SK-N-SH treated with all-trans-retinoic acid at 6 μM for 48 hours (cell line): ENCODE measurements around the gene EPHA6.
"Not testable (repeated sequence)": the region's sequence is repeated elsewhere in the genome, so short reads cannot be mapped to it uniquely, and the experiment has no call there.

Source experiments
- ATAC-seq: fragments of 200-7000 bp; cut with Tn5 transposase; 3 replicates; pipeline ENCODE4 v1.9.1; 2020; ENCODE audit warnings: mild to moderate bottlenecking, moderate library complexity
- ARNTL ChIP-seq: fragments of 450-650 bp; formaldehyde crosslinking; IDR thresholded peaks from 2 replicates; pipeline ENCODE4 v1.5.0; 2020; ENCODE audit warnings: low read depth, mild to moderate bottlenecking, moderate library complexity, borderline replicate concordance
- BACH2 ChIP-seq: fragments of 250-450 bp; sonication (Bioruptor Pico); IDR thresholded peaks from 2 replicates; pipeline ENCODE4 v1.9.0; 2021; ENCODE audit warnings: mild to moderate bottlenecking, borderline replicate concordance
- CREB5 ChIP-seq: fragments of 250-450 bp; sonication (Bioruptor Pico); IDR thresholded peaks from 2 replicates; pipeline ENCODE4 v1.5.1; 2020; ENCODE audit warnings: low read depth, mild to moderate bottlenecking, moderate library complexity
- CSDC2 ChIP-seq: fragments of 250-450 bp; sonication (Bioruptor Pico); IDR thresholded peaks from 2 replicates; pipeline ENCODE4 v1.5.0; 2020; ENCODE audit warnings: mild to moderate bottlenecking, moderate library complexity
- CSRNP3 ChIP-seq: fragments of 250-450 bp; sonication (Bioruptor Pico); IDR thresholded peaks from 2 replicates; pipeline ENCODE4 v1.5.1; 2021; ENCODE audit warnings: mild to moderate bottlenecking, moderate library complexity
- ESRRG ChIP-seq: fragments of 250-450 bp; sonication (Bioruptor Pico); IDR thresholded peaks from 2 replicates; pipeline ENCODE4 v1.6.1; 2021; ENCODE audit warnings: mild to moderate bottlenecking
- GLIS3 ChIP-seq: fragments of 250-450 bp; sonication (Bioruptor Pico); IDR thresholded peaks from 2 replicates; pipeline ENCODE4 v1.5.0; 2020; ENCODE audit warnings: mild to moderate bottlenecking, moderate library complexity
- ISL1 ChIP-seq: fragments of 250-450 bp; sonication (Bioruptor Pico); IDR thresholded peaks from 2 replicates; pipeline ENCODE4 v2.1.2; 2022; ENCODE audit warnings: mild to moderate bottlenecking, moderate library complexity
- PATZ1 ChIP-seq: fragments of 250-450 bp; sonication (Bioruptor Pico); IDR thresholded peaks from 2 replicates; pipeline ENCODE4 v1.8.0; 2020; ENCODE audit warnings: mild to moderate bottlenecking, moderate library complexity, borderline replicate concordance
- POU6F1 ChIP-seq: fragments of 250-450 bp; sonication (Bioruptor Pico); IDR thresholded peaks from 2 replicates; pipeline ENCODE4 v1.8.0; 2021; ENCODE audit warnings: low read depth, mild to moderate bottlenecking, moderate library complexity, borderline replicate concordance
- PPARA ChIP-seq: fragments of 250-450 bp; sonication (Bioruptor Pico); IDR thresholded peaks from 2 replicates; pipeline ENCODE4 v1.5.0; 2020; ENCODE audit warnings: mild to moderate bottlenecking, borderline replicate concordance
- RARB ChIP-seq: fragments of 250-450 bp; sonication (Bioruptor Pico); IDR thresholded peaks from 2 replicates; pipeline ENCODE4 v1.8.0; 2021; ENCODE audit warnings: mild to moderate bottlenecking, moderate library complexity
- SNAI2 ChIP-seq: fragments of 250-450 bp; sonication (Bioruptor Pico); IDR thresholded peaks from 2 replicates; pipeline ENCODE4 v1.5.0; 2020; ENCODE audit warnings: mild to moderate bottlenecking, moderate library complexity
- TOX ChIP-seq: fragments of 250-450 bp; sonication (Bioruptor Pico); IDR thresholded peaks from 2 replicates; pipeline ENCODE4 v1.8.0; 2021; ENCODE audit warnings: mild to moderate bottlenecking, moderate library complexity, borderline replicate concordance
- TSHZ2 ChIP-seq: fragments of 250-450 bp; sonication (Bioruptor Pico); IDR thresholded peaks from 2 replicates; pipeline ENCODE4 v1.5.0; 2020; ENCODE audit warnings: mild to moderate bottlenecking, moderate library complexity
- ZC3H10 ChIP-seq: fragments of 250-450 bp; sonication (Bioruptor Pico); IDR thresholded peaks from 2 replicates; pipeline ENCODE4 v1.5.1; 2021; ENCODE audit warnings: mild to moderate bottlenecking, moderate library complexity
- ZFP3 ChIP-seq: fragments of 250-450 bp; sonication (Bioruptor Pico); IDR thresholded peaks from 2 replicates; pipeline ENCODE4 v1.5.0; 2020; ENCODE audit warnings: mild to moderate bottlenecking, moderate library complexity
- ZFP30 ChIP-seq: fragments of 450-650 bp; formaldehyde crosslinking; IDR thresholded peaks from 2 replicates; pipeline ENCODE4 v1.5.0; 2022; ENCODE audit warnings: mild to moderate bottlenecking, moderate library complexity
- ZNF565 ChIP-seq: fragments of 450-650 bp; formaldehyde crosslinking; conservative IDR thresholded peaks from 2 replicates; pipeline ENCODE4 v1.5.0; 2020; ENCODE audit warnings: low read depth, mild to moderate bottlenecking, moderate library complexity
- ZNF70 ChIP-seq: fragments of 450-650 bp; formaldehyde crosslinking; IDR thresholded peaks from 2 replicates; pipeline ENCODE4 v1.5.0; 2020; ENCODE audit warnings: mild to moderate bottlenecking, moderate library complexity
- ZNF8 ChIP-seq: fragments of 450-650 bp; formaldehyde crosslinking; IDR thresholded peaks from 2 replicates; pipeline ENCODE4 v1.5.0; 2020; ENCODE audit warnings: mild to moderate bottlenecking, moderate library complexity

Gene EPHA6

GRCh38 chr3:96931119-96931862, 116.9 kb downstream of the EPHA6 start:
- TF ChIP-seq ZFP3 (CRISPR knock-in tag) (no peak), CREB5 (CRISPR knock-in tag) (no peak), ZNF70 (CRISPR knock-in tag) (no peak), PPARA (CRISPR knock-in tag) (no peak), RARB (CRISPR knock-in tag) (no peak), CSDC2 (CRISPR knock-in tag) (no peak), TOX (CRISPR knock-in tag) (no peak), PATZ1 (CRISPR knock-in tag) (no peak), TSHZ2 (CRISPR knock-in tag) (no peak), ESRRG (no peak), ZNF565 (no peak), BACH2 (CRISPR knock-in tag) (no peak), SNAI2 (CRISPR knock-in tag) (no peak), CSRNP3 (CRISPR knock-in tag) (no peak), ZNF8 (no peak), ZFP30 (CRISPR knock-in tag) (no peak), ZC3H10 (no peak), POU6F1 (CRISPR knock-in tag) (no peak), ISL1 (CRISPR knock-in tag) (no peak), ARNTL (no peak)
- no peak for ATAC-seq

- ATAC-seq, result not testable (repeated sequence)
Measured at GRCh38 chr3:96942131-96942530, 127.7 kb downstream of the EPHA6 start.

- no peak for ATAC-seq
- TF ChIP-seq CSRNP3 (CRISPR knock-in tag) (no peak), GLIS3 (CRISPR knock-in tag) (no peak), SNAI2 (CRISPR knock-in tag) (no peak), PPARA (CRISPR knock-in tag) (no peak), ESRRG (no peak), BACH2 (CRISPR knock-in tag) (no peak), TSHZ2 (CRISPR knock-in tag) (no peak)
Measured at GRCh38 chr3:96958856-96959255, 144.5 kb downstream of the EPHA6 start.
